Stimulated activated CD8-positive, alpha-beta memory T cell treated with anti-CD3 and anti-CD28 coated beads, Interleukin-12 subunit alpha, Interleukin-12 subunit beta, amount 100 ng/mL, for 24 hours (primary cell): ENCODE measurements around the gene SLFN13.
"Not testable (repeated sequence)": the region's sequence is repeated elsewhere in the genome, so short reads cannot be mapped to it uniquely, and the experiment has no call there.

ENCODE experiments used
- DNase-seq: peaks from one replicate; pipeline ENCODE4 v3.0.0-alpha.2; 2020; ENCODE audit errors: extremely low read depth

SLFN13 gene

GRCh38 chr17:35448214-35448898 lies at the start of gene SLFN13:
SLFN13 (minus strand) TSS chr17:35448766; CDS start chr17:35445680, 3,086 bp downstream.
- DNase-seq = peak; percentile 89

GRCh38 chr17:35496451-35497290 lies 48.1 kb upstream of the SLFN13 start:
- DNase-seq = no peak

GRCh38 chr17:35493040-35493439 lies 44.5 kb upstream of the SLFN13 start:
- no peak for DNase-seq

DNA sequence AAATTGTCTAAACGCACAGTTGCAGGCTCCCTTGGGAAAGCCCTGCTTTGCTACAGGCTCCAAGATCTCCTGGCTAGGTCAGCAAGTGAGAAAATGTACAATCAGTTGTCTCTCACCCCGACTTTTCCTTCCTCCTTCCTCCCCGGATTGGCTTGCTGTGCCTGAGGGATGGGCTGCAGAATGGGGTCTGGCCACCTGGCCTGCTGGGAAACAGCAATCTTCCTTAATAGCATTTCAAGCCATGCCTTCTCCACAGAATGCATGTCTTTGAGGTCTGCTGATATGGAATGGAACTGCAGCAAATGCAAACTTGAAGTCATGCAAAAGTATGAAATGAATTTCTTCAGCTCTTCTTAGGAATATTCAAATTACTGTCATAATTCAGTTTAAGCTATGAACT lies 42.9 kb upstream of the SLFN13 start:
- DNase-seq = no peak

- no peak for DNase-seq
These were observed 41.4 kb upstream of the SLFN13 start for GRCh38 chr17:35489944-35490343.

- DNase-seq = no peak
These were observed 40.4 kb upstream of the SLFN13 start for GRCh38 chr17:35488991-35489390.

DNA sequence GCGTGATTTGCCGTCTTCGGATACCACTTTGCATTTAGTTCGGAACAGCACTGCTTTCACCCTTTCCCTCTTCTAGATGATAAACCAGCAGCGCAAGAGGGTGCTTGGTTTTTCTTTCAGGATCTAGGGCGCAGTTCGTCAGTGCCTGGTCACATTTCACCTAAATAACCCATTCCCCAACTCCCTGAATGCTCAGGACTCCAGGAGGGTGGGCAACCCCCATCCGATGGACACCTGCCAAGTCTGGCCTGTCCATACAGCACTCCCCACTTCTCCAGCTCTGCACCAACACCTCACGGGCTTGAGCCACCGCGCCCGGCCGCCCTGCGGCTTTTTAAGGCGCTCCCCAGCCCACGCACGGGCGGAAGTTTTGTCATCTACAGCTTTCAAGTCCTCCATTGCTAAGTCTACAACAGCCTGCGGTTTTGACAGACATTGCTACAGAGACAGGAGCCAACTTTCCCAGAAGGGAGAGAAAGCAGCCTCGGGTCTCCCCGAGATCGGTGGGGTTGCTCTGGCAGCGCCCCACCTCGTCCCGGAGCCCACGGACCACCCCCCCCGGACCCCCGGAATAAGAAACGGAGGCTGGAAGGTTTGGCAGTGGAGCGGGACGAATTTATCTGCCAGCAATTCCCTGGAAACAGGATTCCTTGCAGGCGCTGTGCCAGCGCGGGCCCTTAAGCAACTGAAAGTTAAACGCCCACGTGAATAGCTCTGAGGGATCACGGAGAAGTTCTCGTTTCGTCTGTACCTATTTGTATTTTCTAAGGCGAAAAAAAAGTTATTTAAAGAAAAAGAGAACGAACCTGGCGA lies 38.6 kb upstream of the SLFN13 start:
- peak; percentile 57 for DNase-seq

DNA sequence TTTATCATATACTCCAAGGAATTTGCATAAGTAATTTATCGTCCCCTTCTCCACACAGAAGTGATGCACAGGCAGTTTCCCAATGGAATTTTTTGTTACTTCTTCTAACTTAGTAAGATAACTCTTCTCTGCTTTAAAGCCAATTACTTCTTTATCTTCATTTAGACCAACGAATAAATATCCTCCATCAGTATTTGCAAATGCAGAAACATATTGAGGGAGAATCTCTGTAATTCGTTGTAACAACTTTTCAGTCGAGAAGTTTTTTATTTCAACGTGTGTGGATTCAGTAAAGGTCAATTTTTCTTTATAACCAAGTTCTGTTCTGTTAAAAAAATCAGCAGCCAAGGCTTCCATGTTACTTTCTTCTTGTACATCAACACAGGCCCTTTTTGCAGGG lies 30.7 kb upstream of the SLFN13 start:
- no peak for DNase-seq

GRCh38 chr17:35477248-35477647 lies 28.7 kb upstream of the SLFN13 start:
- DNase-seq = no peak

GRCh38 chr17:35476283-35476820 lies 27.8 kb upstream of the SLFN13 start:
- no peak for DNase-seq

- DNase-seq = no peak
These were observed 19.9 kb upstream of the SLFN13 start for GRCh38 chr17:35468475-35468874.

DNA sequence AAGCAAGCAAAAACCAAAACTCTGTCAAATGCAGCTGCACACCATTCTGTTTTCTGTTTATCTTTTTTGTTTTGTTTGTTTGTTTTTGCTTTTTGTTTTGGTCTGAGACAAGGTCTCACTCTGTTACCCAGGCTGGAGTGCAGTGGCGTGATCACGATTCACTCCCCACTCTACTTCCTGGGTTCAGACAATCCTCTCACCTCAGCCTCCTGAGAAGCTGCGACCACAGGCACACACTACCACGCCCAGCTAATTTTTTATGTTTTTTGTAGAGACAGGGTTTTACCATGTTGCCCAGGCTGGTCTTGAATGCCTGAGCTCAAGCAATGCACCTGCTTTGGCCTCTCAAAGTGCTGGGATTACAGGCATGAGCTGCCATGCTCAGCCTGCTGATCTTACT lies 19.3 kb upstream of the SLFN13 start:
- DNase-seq = no peak

GRCh38 chr17:35460354-35460851 lies 11.8 kb upstream of the SLFN13 start:
- no peak for DNase-seq

GRCh38 chr17:35454035-35454434 lies 5.5 kb upstream of the SLFN13 start:
- DNase-seq = not testable (repeated sequence)

GRCh38 chr17:35453171-35453570 lies 4.6 kb upstream of the SLFN13 start:
- no peak for DNase-seq

GRCh38 chr17:35449371-35449931 lies 885 bp upstream of the SLFN13 start:
- DNase-seq = no peak

GRCh38 chr17:35448899-35449227 lies 297 bp upstream of the SLFN13 start:
- DNase-seq = no peak

- DNase-seq = no peak
These were observed 1.1 kb downstream of the SLFN13 start for GRCh38 chr17:35447499-35447898.

DNA sequence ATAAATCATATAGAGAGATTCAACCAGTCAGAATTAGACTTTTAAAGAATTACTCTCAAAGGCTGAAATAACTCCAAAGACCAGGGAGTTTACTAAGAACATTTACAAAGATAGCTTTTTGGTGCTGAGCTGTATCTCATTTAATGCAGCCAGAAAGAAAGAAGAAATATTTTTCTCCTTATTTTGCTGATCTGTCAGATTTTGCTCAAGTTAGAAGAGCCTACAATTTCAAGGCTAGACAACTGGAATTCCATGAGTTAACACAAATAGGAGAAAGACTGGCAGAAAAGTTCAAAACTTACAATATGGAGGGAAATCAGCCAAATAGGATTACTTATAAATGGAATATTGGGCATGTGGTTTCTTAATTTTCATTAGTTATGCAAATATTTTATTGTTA lies 10.1 kb downstream of the SLFN13 start:
- no peak for DNase-seq

DNA sequence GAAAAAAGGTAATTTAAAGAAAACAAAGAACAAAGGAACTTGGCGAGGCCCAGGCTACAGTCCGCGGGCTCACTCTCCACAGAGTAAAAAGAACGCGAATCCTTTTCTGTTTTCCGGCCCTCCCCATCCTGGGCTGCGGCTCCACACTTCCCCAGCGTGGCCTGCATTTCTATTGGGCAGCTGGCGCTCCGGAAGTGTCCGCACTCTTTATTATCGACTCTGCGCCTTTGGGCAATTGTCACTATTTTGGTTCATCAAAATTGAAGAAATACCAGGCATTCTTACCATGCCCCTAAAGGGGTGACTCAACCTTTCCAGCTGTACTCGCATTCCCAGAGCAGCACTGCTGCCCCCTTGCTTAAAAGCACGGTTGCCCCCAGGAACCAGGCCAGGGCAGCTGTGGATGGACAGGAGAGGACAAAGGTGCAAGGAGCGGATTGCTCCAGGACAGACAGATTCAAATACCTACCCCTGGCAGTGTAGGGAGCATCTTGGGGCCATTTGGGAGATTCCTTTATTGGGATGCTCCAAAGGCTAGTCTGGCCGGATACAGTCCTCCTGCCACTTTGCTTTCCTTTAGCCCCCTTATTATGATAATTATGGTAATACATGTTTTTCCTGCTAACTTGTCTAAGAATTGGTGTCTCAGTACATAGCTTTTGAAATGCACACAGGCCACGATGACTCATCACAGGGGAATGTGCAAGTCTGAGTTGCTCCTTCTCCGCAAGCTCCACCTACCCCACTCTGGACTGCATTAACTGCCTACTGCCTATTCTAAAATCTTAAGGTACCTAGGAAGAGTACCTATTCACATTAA lies 15.3 kb downstream of the SLFN13 start:
- DNase-seq = peak; percentile 43
